ENCODE results near the gene AMOTL2.

Gene AMOTL2

DNA sequence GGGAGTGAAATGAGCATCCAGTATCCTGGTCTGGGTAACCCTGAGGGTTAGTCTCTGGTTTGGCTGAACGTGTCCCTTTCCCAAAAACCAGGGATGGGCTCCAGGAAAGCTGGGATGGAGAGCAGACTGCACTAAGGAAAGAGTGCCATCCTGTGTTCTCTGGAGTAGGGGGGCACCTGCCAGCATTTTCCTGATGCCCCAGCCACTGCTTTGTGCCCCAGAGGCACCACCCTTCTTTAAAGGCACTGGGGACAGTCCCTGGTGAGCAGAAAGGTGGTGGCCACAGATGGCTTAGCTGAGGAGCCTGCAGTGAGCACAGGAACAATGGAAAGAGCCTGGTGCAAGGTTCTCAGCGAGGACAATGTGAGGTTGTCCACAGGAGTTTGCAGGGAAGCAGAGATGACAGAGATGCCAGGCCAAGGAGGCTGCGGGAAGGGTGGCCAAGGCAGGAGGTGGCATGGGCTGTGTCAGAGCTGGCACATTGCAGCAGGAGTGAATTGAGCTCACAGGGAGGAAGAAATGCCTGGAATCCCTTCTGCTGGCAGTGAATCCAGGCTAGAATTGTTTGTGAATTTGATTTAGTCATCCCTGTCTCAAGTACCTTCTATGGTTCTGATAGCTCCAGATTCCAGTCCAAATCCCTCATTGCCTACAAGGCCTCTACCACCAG, 39.9 kb downstream of the AMOTL2 start:
- DNase-seq (ENCODE audit: low read depth in 2 of 2) = no peak

DNA sequence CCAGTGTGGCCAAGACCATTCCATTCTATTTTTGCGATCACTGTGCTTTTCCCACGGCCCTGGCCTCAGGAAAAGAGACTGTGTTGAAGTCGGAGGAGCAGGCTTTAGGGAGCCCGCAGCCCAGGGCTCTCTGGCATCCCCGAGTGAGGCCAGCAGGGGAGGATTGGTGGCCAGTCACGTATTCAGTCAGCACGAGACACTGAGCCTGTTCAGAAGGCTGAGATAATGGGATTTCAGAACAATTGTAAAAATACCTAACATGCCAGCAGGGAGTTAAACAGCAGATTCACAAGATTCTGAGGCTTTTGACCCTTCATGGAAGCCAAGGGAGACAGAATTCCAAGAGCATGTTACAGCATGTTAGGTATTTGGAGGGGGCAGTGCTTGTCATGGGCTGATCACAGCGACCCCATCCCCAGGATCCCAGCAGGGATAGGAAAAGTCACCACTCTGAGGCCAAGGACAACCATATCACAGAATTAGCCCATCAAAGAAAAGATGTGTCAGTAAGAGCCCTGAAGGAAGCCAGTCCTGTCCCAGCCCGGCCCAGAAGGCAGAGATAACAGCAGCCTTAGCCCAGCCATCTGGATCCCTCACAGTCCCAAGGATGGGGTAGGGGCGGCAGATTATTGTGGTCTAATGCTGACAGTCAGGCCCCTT, 40.6 kb downstream of the AMOTL2 start:
- DNase-seq (ENCODE audit: low read depth in 2 of 2) = no peak

DNA sequence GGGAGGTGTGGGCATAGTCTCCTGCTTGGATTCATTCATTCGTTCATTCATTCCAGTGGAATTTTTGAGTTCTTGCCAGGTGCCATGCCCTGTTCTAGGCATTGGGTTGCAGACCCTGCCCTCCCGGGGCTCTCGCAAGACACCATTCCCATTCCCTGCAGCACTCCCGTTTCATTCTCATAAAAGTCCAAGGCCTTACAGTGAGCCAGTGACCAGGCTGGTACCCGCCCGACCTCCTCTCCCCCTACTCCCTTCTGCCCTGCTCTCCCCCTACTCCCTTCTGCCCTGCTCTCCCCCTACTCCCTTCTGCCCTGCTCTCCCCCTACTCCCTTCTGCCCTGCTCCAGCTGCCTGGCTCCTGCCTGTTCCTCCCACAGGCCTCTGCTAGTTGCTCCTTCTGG, 41.9 kb downstream of the AMOTL2 start:
- no peak for DNase-seq (ENCODE audit: low read depth in 2 of 2)

DNA sequence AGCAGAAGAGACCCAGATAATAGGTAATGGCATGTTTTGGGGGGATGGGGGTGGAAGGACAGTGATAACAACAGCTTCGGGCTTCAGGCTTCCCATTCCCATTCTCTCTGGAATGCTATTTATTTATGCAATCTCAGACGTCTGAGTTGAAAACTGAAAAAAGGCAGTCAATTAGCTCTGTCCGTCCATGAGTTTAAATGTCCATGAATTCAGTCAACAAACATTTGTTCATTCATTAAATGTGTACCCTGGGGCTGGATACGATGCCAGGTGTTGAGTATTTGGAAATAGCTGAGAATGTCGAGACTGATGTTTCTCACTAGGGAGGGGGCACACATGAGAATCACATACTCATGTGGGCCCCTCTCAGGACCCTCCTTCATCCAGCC, 42.4 kb downstream of the AMOTL2 start:
- no peak for DNase-seq (ENCODE audit: low read depth in 2 of 2)

DNA sequence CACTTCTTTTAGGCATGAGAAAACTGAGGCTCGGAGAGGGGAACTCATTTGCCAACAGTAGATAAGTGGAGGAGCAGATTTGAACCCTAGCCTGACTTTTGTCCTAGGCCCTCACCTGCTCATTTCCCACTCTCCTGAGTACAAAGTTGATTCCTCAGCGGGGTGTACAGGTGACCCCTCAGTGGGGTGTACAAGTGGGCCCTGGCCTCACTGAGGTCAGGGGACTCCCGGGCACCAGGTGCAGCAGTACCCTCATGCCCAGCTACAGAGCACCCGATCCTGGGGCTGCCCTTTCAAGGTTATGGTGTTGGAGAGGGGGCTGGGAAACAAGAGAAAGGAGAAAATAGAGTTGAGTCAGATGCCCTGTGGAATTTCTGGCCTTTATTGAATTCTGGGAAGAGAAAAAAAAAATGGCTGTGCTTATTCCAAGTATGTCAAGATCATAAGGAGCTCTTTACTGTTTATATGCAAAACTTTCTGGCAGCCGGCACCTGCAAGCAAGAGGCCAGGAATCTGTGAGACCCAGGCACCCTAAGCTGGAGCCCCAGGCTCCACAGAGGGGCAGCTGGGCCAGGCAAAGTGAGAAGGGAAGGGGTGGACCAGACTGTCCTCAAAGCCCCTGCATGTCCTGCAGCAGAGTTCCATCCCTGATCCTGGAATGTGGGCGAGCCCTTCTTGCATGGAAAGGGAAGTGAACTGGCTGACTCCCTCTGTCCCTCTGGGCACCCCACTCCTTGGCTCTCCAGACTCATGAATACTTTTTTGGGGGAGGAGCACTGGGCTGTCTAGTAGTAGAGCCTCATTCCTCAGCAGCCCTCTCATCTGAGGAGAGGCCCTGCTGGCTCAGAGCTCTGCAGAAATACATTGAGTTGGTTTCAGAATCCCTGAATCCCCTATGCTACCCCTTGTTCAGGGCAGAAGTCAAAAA, 43.1 kb downstream of the AMOTL2 start:
- no peak for DNase-seq (ENCODE audit: low read depth in 2 of 2)

DNA sequence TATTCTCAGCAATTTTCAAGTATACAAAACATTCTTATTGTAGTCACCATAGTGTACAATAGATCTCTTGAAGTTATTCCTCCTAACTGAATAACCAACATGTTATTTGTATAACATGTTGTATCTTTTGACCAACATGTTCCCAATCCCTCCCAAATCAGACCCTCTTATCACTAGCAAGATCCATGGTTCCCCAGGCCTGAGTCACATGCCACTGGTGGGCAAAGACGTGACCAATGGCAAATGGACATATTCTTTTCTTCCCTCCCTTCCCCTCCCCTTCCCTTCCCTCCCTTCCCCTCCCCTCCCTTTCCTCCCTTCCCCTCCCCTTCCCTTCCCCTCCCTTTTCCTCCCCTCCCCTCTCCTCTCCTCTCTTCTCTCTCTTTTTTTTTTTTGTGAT, 45.4 kb downstream of the AMOTL2 start:
- DNase-seq (ENCODE audit: low read depth in 2 of 2) = no peak

DNA sequence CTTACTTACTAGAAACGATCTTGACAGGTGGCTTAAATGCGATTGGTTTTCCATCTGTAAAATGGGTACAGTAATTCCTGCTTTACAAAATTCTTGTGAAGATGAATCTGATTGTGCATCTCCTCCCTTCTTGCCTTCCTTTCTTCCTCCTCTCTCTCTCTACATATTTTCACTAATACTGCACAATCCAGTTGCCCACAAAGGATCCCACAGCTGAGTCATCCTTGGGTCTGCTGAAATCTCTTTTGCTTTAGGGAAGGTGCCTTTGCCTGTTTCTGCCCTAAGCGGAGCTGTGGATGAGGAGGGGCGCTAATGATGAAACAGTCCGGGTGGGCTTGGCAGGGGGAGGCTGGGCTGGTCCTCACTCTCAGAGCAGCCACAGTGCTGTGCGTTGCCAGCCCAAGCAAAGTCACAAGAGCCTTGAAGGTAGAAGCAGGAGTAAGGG, 46.1 kb downstream of the AMOTL2 start:
- no peak for DNase-seq (ENCODE audit: low read depth in 2 of 2)

DNA sequence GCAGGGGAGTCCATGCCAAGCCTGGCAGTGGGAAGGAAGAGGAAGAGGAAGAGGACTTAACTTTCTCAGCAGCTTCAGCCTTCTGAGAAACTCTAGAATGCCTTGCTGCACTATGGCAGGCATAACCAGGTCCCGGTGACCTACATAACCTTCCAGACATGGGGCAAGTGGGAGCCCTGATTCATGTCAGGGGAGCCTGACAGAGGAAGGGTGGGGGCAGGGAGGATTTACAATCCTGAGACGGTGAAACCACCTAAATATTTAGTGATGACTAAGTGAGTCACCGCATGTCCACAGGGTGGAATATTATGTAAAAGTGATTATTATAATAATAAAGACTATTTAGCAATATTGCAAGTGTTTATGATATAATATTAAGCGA, 46.7 kb downstream of the AMOTL2 start:
- no peak for DNase-seq (ENCODE audit: low read depth in 2 of 2)

DNA sequence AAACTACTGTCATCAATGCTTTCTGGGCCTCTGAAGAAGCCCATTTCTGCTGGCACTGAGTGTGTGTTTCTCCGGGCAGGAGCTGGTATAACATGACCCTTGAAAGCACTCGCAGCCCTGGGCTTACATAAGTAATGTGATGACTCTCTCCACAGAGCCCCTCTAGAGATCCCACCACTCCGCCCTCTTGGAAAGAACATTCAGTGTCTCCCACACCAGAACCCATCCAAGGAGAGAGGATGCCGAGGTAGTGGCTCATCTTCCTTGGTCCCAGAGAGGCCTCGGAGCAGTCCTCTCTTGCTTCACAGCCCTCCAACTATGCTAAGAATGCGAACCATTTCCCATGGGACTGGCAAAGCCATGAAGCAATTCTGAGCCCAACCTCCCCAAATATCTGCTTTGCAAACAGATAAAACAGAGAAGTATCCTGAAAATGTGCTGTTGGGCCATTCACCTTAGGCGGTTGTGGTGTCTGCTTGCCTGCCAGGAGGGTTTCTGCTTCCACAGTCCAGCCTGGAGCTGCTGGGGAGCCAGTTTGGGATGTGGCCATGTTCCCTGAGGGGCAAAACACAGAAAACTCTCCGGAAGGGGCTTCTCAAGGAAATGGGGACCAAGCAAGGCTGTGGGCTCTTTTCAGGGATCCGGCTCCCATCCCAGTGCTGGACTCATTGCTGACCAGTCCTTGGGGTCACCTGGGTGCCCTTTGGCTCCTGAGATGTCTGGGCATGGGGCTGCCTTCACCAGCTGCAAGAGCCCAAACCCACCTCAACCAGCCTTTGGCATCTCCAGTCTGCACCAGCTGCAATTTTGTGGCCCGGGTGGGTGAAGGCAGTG, 47.3 kb downstream of the AMOTL2 start:
- no peak for DNase-seq (ENCODE audit: low read depth in 2 of 2)

DNA sequence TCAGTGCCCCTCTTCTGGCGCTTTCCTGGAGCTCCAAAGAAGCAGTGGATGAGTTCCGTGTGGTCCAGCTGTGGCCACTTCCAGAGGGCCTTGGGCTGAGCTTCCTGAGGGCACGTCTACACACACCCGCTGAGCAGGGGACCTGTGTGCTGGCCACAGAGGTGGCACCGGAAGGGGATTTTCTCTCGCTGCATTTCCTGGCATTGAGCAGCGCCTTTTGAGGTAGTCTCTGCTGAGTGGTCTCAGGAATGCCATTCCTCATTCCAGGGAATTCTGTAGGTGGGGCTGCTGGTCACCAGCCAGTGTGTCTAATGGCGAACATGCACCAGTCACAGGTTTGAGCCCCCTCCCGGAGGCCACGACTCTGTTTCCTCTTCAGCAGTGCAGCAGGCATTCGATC, 48.1 kb downstream of the AMOTL2 start:
- DNase-seq (ENCODE audit: low read depth in 2 of 2) = no peak

DNA sequence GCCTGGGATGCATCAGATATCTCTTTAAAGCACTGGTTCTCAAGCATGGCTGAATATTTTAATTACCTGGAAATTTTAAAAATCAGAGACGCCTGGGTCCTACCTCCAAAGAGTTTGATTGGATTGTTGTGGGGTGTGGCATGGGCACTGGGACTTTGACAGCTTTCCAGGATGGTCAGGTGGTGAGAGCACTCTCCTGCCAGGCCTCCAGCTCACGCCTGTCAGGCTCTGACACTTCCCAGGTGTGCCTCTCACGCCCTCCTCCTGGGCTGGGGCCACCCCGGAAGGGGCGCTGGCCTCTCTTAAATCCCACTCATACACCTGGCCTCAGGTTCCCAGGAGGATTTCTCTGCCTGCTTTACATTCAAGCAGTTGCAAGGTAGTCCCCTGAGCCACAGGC, 48.5 kb downstream of the AMOTL2 start:
- DNase-seq (ENCODE audit: low read depth in 2 of 2) = no peak

DNA sequence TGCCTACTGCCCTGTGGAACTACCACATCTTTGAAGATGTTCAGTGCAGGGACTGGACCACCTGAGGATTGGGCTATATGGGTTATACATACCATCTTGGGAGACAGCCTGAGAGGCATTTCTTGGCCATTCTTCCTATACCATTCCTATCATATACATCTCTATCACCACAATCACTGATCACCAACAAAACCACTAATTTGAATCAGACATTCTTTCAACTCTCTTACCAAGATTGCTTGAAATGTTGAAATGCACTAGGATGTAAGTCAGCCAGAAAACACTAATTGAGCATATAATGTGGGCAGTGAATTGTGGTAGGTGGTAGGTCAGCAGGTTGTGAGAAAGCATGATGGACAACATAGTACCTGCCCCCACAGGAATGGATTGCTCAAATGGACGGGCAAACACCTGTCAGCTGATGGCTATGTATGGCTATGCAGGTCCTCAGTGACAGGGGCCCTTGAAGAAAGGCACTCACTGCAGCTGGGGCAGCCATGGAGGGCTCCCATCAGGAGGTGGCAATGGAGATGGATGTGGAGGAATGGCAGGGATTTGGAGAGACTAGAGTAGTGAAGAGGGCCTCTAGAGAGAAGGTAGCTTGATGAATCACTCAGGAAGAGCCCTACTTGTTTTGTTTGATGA, 49.1 kb downstream of the AMOTL2 start:
- DNase-seq (ENCODE audit: low read depth in 2 of 2) = no peak

DNA sequence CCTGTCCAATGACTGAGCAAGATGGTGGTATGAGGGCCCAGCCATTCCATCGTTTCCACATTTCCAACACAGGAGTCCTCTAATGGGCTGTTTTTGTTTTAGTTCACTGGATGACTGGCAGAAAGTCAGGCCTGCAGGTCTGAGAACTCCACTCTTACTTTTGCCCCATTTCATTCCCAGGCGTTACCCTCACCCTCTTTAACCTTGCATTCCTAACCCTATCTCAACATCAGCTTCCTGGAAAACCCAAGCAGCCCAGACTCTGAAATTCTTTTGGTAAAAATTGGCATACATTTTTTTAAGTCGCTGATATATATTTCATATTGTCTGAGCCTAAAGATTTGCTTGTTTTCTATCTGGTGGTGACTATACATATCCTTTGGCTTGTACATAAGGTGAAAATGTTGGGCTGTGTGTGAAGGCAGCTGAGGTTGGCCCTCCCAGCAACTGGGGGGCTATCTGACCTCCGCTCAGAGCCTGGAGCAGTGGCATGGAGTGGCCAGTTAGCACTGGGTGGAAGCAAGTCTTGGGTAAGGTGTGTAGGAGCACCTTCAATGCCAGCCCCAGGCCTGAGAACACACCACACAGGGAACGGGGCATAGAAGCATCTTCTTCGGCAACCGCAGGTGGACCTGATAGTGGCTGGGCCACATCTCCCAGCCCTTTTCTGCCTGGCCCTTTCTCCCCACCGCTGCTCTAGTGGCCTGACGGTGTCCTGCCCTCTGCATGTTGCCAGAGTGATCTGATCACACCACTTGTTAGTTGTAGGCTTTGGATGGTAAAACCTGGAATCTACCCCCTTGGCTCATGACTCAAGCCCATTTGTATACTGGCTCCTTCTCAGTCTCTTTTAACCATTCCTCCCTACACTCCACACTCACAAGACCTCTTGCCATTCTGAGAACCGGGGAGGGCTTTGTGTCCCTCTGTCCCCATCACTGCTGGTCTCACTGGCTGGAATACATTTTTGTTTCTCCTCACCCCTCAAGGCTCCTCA, 50.0 kb downstream of the AMOTL2 start:
- no peak for DNase-seq (ENCODE audit: low read depth in 2 of 2)

DNA sequence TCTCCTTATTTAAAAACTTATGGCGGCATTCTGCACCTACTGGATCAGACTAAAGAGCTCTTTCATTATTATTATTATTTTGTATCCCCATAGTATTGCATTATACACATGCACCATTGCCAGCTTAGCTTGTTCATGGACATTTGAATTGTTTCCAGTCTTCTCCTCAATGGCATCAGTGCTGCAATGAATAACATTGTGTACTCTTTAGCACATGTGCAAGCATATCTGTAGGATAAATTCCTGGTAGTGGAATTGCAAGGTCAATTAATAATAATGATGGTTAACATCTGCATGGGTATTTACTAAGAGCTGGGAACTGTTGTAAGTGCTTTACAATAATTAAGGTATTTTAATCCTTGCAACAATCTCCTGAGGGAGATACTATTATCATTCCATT, 52.0 kb downstream of the AMOTL2 start:
- DNase-seq (ENCODE audit: low read depth in 2 of 2) = no peak

DNA sequence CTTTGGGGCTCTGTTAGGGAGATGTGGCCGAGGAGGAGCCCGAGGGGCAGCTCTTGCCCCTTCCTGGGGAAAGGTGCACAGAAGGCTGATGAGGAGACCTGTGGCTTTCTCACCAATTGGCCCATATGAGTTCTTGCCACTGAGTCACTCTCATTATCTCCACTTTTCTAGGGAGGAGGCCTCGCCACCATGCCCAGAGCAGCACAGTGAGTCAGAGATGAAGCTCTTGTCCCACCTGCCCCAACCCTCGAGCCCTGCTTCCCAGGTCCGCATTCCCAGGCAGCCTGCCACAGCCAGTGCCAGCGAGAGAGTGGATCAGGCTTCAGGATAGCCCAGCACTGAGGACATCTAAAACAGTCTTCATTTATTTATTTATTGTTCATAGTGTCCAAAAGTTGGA, 53.5 kb downstream of the AMOTL2 start:
- DNase-seq (ENCODE audit: low read depth in 2 of 2) = no peak

DNA sequence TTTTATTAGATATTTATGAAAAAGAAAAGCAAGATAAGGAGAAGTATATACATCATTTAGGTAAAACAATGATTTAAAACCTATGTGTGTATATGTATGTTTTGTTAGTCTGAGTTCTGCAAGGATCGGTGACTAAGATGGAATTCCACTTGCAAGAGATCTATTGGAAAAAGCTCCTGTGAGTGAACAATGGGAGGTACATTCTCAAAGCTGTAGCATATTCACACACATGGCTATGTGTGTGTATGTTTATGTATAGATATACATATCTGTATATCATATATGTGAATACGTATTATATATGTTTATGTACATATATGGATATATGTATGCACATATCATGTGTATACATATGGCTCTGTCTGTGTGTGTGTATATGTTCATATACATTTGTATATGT, 54.3 kb downstream of the AMOTL2 start:
- no peak for DNase-seq (ENCODE audit: low read depth in 2 of 2)

DNA sequence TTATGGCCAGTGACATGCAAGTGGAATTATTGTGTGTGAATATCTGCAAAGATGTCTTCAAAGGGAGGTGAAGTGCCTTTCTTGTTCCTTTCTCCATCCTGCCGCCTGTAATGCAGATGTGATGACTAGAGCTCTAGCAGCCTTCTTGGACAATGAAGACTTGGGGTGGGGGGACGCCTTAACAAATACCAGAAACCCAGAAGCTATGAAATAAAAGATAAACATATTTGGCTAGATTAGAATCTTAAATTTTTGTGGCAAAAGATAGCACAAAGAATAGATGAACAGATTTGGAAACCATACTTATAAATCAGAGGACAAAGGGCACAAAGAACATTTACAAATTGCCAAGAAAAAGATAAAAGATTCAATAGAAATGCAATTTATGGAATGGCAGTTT, 56.1 kb downstream of the AMOTL2 start:
- DNase-seq (ENCODE audit: low read depth in 2 of 2) = no peak

DNA sequence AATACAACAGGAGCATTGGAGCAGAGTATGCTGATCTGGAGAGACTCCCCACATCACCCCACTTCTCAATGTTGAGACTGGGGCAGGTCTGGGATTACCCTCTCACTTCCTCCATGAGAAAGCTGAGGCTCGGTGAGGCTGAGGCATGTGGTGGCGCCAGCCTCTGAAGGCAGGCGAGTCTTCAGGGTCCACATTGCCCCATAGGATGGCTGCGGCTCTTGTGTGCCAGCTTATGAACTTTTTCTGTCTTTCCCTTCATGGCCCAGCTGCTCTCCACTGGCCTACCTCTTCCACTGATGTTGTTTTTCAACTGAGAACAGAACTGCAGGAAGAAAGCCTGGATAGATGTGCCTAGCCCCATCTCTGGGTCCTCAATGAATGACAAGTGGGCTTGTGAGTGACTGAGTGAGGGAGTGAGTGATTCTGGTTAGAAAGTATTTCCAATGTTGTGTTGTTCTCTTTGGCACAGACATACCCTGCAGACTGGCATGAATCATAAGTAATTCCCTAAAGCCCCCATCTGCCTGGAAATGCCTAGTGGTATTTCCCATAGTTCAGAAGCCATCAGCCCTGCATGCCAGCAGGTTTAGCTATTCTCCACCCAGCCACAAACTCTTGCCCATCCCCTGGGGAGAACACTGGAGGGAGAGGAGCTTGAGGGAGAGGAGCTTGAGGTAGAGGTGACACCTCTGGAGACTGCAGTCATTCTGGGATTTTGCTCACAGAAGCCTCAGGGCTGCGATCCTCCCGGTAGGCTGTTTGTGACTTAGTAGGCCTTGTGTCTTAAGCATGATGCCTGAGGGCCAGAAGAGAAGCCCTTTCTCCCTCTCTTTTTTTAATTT, 56.9 kb downstream of the AMOTL2 start:
- no peak for DNase-seq (ENCODE audit: low read depth in 2 of 2)
